HG02970 (cell line): ENCODE measurements around the gene NPBWR2.

Source experiments
- ATAC-seq: cut with Tn5 transposase; IDR thresholded peaks from one replicate; pipeline ENCODE4 v1.9.1; 2021; ENCODE audit warnings: mild to moderate bottlenecking, moderate library complexity, moderate number of reproducible peaks; ENCODE audit not compliant: unreplicated experiment, low FRiP score

NPBWR2 gene

GRCh38 chr20:64105846-64106434 is 1.4 kb downstream of the NPBWR2 start:
- no peak for ATAC-seq

- ATAC-seq, result no peak
Measured at GRCh38 chr20:64104667-64105451, 2.5 kb downstream of the NPBWR2 start.

- ATAC-seq, result no peak
Measured at GRCh38 chr20:64103871-64104666, 3.3 kb downstream of the NPBWR2 start.

- no peak for ATAC-seq
Measured at GRCh38 chr20:64102647-64103354, 4.6 kb downstream of the NPBWR2 start.

GRCh38 chr20:64101731-64102621 is 5.4 kb downstream of the NPBWR2 start:
- ATAC-seq, result no peak

GRCh38 chr20:64100946-64101688 is 6.2 kb downstream of the NPBWR2 start:
- ATAC-seq, result no peak

GRCh38 chr20:64100566-64100888 is 6.8 kb downstream of the NPBWR2 start:
- ATAC-seq, result no peak

- no peak for ATAC-seq
Measured at GRCh38 chr20:64099880-64100565, 7.3 kb downstream of the NPBWR2 start.

- ATAC-seq, result no peak
Measured at GRCh38 chr20:64099086-64099786, 8.1 kb downstream of the NPBWR2 start.

GRCh38 chr20:64098471-64099013 is 8.8 kb downstream of the NPBWR2 start:
- ATAC-seq, result no peak

- ATAC-seq, result no peak
Measured at GRCh38 chr20:64096535-64096934, 10.8 kb downstream of the NPBWR2 start.

GRCh38 chr20:64095927-64096326 is 11.4 kb downstream of the NPBWR2 start:
- ATAC-seq, result no peak

GRCh38 chr20:64095455-64095854 is 11.9 kb downstream of the NPBWR2 start:
- ATAC-seq, result no peak

- no peak for ATAC-seq
Measured at GRCh38 chr20:64093013-64093503, 14.3 kb downstream of the NPBWR2 start.

- no peak for ATAC-seq
Measured at GRCh38 chr20:64092258-64093012, 14.9 kb downstream of the NPBWR2 start.

GRCh38 chr20:64091770-64092169 is 15.6 kb downstream of the NPBWR2 start:
- no peak for ATAC-seq

GRCh38 chr20:64091340-64091739 is 16.0 kb downstream of the NPBWR2 start:
- no peak for ATAC-seq
